ENCODE results near the gene PRDX5. TPM values are rescaled to one million over a fixed set of nuclear protein-coding genes. Genes with fewer than 3 reads are reported as not detected.

Gene PRDX5
- total RNA-seq, 1 donor from 2014 or later: 217 TPM

GRCh38 chr11:64348383-64349024, 30.6 kb downstream of the PRDX5 start:
- DNase-seq (ENCODE audit: extremely low spot score, unreplicated experiment): no peak
- H3K9me3 Mint-ChIP-seq (ENCODE audit: unreplicated experiment): no peaks in the 10 kb centered on the region
- H3K4me1 Mint-ChIP-seq (ENCODE audit: unreplicated experiment): no peaks in the 10 kb centered on the region
- H3K4me3 Mint-ChIP-seq (ENCODE audit: unreplicated experiment): no peak overlapping the region
- H3K36me3 Mint-ChIP-seq (ENCODE audit: unreplicated experiment): no peaks in the 10 kb centered on the region
- no peaks in the 10 kb centered on the region for H3K27me3 Mint-ChIP-seq (ENCODE audit: unreplicated experiment)
- H3K27ac Mint-ChIP-seq (ENCODE audit: unreplicated experiment): no peak overlapping the region
- no peak for TF ChIP-seq CTCF (IDR thresholded peaks at IDR 0.05)

- Mint-ChIP-seq H3K4me3 (ENCODE audit: unreplicated experiment) (no peak overlapping the region), H3K4me1 (ENCODE audit: unreplicated experiment) (no peaks in the 10 kb centered on the region), H3K36me3 (ENCODE audit: unreplicated experiment) (no peaks in the 10 kb centered on the region), H3K9me3 (ENCODE audit: unreplicated experiment) (no peaks in the 10 kb centered on the region), H3K27me3 (ENCODE audit: unreplicated experiment) (no peaks in the 10 kb centered on the region), H3K27ac (ENCODE audit: unreplicated experiment) (no peak overlapping the region)
- no peak for TF ChIP-seq CTCF (IDR thresholded peaks at IDR 0.05)
- DNase-seq (ENCODE audit: extremely low spot score, unreplicated experiment): no peak
Observed at GRCh38 chr11:64349025-64349387, 31.1 kb downstream of the PRDX5 start.

- Mint-ChIP-seq H3K27me3 (ENCODE audit: unreplicated experiment) (no peaks in the 10 kb centered on the region), H3K4me1 (ENCODE audit: unreplicated experiment) (no peaks in the 10 kb centered on the region), H3K27ac (ENCODE audit: unreplicated experiment) (no peak overlapping the region), H3K36me3 (ENCODE audit: unreplicated experiment) (no peaks in the 10 kb centered on the region), H3K9me3 (ENCODE audit: unreplicated experiment) (no peaks in the 10 kb centered on the region), H3K4me3 (ENCODE audit: unreplicated experiment) (no peak overlapping the region)
- no peak for DNase-seq (ENCODE audit: extremely low spot score, unreplicated experiment)
- TF ChIP-seq CTCF (IDR thresholded peaks at IDR 0.05): no peak
Observed at GRCh38 chr11:64349404-64349803, 31.5 kb downstream of the PRDX5 start.

- Mint-ChIP-seq H3K27me3 (ENCODE audit: unreplicated experiment) (no peaks in the 10 kb centered on the region), H3K4me3 (ENCODE audit: unreplicated experiment) (no peak overlapping the region), H3K27ac (ENCODE audit: unreplicated experiment) (no peak overlapping the region), H3K9me3 (ENCODE audit: unreplicated experiment) (no peaks in the 10 kb centered on the region), H3K4me1 (ENCODE audit: unreplicated experiment) (peaks cover 9% of the 10 kb centered on the region), H3K36me3 (ENCODE audit: unreplicated experiment) (no peaks in the 10 kb centered on the region)
- TF ChIP-seq CTCF (IDR thresholded peaks at IDR 0.05): no peak
- no peak for DNase-seq (ENCODE audit: extremely low spot score, unreplicated experiment)
Observed at GRCh38 chr11:64351136-64351631, 33.3 kb downstream of the PRDX5 start.

- H3K9me3 Mint-ChIP-seq (ENCODE audit: unreplicated experiment): no peaks in the 10 kb centered on the region
- peaks cover 9% of the 10 kb centered on the region for H3K4me1 Mint-ChIP-seq (ENCODE audit: unreplicated experiment)
- TF ChIP-seq CTCF (IDR thresholded peaks at IDR 0.05): no peak
- H3K36me3 Mint-ChIP-seq (ENCODE audit: unreplicated experiment): no peaks in the 10 kb centered on the region
- H3K4me3 Mint-ChIP-seq (ENCODE audit: unreplicated experiment): no peak overlapping the region
- no peak overlapping the region for H3K27ac Mint-ChIP-seq (ENCODE audit: unreplicated experiment)
- H3K27me3 Mint-ChIP-seq (ENCODE audit: unreplicated experiment): no peaks in the 10 kb centered on the region
- no peak for DNase-seq (ENCODE audit: extremely low spot score, unreplicated experiment)
Observed at GRCh38 chr11:64352099-64352994, 34.4 kb downstream of the PRDX5 start.
